Measurements from ENCODE around the gene FAM13B.
A peak's percentile ranks its signal among the peaks of the same experiment; 100 is the strongest.

FAM13B gene

DNA sequence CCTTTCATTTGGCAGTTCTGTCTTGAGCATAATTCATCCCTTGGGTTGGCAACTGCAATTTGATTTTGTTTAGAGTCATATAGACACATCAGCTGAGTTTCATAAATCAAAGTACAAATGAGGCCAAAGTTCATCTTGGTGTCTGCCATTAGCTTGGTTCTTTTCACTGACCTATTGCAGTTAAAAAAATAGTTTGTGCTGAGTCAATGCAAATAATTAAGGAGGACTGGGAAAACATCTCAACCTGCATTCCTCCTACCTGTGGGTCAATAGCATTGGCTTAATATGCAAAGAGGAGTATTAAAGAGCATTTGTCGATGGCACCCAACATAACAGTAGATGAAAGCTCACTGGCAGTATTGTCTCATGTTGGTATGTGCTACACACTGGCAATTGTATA is 142.0 kb downstream of the FAM13B start:
- no peak for DNase-seq

DNA sequence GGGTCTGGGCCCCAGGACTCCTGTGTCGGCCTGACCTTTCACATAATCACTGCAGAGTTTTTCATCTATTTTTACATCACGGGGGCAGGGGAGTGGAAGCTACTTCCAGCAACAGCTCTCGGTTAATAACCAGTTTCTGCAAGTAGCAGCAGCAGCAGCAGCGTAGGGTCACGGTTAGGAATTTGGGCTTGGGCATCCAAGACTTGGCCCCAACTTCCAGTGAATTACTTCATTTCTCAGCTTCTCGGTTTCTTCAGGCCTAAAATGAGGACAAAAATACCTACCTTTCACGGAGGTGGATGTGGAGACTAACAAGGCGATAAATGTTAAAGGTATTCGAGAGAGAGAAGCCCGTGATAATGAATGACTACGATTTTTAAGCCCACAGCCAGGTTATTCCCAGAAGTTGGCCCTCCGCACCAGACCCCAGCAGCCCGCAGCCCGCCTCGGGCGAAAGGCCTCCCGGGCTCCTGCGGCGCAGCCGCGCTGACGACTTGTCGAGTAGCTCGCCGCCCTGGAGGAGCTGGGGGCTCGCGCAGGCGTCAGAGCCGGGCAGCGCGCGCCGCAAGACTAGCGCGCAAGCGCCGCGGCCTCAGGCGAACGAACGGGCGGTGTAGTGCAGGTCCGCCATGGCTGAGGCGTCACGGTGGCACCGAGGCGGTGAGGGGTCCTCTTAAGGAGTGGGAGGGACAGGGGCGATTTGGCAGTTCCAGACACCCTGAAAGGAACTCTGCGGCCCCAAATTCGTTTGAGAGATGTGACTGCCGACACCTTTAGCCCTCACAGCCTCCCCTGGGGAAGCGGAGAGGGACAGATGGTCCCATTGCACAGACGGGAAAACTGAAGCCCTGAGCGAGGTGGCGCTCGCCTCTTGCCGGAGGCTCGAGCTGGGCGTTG is 143.8 kb downstream of the FAM13B start, which contains the start of gene PKD2L2:
Gene PKD2L2, plus strand, starts transcription at position 595 of the 897 bp plus-strand sequence. Its CDS starts 35 bp downstream, at position 630.
- peak; percentile 81 to 83 for DNase-seq

DNA sequence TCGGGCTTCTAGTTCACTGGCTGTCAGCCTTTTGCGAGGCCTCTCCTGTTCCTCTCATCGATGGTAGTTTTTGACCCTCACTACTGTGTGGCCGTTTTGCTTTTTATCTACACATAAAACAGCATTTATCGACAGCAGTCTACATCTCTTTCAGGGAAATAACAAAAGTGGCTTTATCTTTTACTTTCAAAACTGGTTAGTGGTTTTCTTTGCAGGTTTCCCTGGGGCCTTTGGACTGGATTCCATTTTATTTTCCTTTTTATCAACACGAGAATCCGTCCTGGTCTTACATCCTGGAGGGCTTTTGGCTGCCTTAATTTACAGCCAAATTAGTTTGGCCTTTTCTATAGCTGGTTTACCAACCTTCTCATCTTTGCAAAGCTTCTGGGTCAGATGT is 144.4 kb downstream of the FAM13B start:
- DNase-seq, result no peak
